HepG2 (cell line): ENCODE data around the gene CD19.

Experiments used
- CBX1 ChIP-seq: IDR thresholded peaks from one replicate; pipeline ENCODE4 v1.6.1; 2016; ENCODE audit warnings: antibody characterized with exemption, low read depth
- CHCHD3 ChIP-seq: sonication (generic); formaldehyde crosslinking; IDR thresholded peaks from 2 replicates; pipeline ENCODE4 v1.8.0; 2022; ENCODE audit warnings: mild to moderate bottlenecking, missing genetic modification reagents, moderate library complexity
- ESRRA ChIP-seq: sonication (generic); formaldehyde crosslinking; IDR thresholded peaks from 2 replicates; pipeline ENCODE4 v1.5.1; 2020; ENCODE audit warnings: mild to moderate bottlenecking, low read depth, missing genetic modification reagents
- KLF16 ChIP-seq, 2 experiments: sonication (generic) in 1 of 2; formaldehyde crosslinking in 1 of 2; IDR thresholded peaks; 2 replicates each; pipeline versions ENCODE4 v1.6.1 to v1.8.0; 2016 to 2023; ENCODE audit warnings: missing genetic modification reagents in 2 of 2, missing compliant biosample characterization in 1 of 2
- MTF1 ChIP-seq: sonication (generic); formaldehyde crosslinking; IDR thresholded peaks from 2 replicates; pipeline ENCODE4 v1.5.0; 2020; ENCODE audit warnings: missing genetic modification reagents
- NFYB ChIP-seq: sonication (generic); formaldehyde crosslinking; IDR thresholded peaks from 2 replicates; pipeline ENCODE4 v1.4.0; 2020; ENCODE audit warnings: missing genetic modification reagents
- POLR2A ChIP-seq, 2 experiments: IDR thresholded peaks; 2 replicates each; pipeline ENCODE4 v1.6.1; 2011; ENCODE audit warnings: low read depth in 2 of 2, low read length in 2 of 2, mild to moderate bottlenecking in 1 of 2, moderate library complexity in 1 of 2; ENCODE audit not compliant: insufficient read depth in 1 of 2
- TOE1 ChIP-seq: sonication (generic); formaldehyde crosslinking; IDR thresholded peaks from 2 replicates; pipeline ENCODE4 v1.4.0; 2020; ENCODE audit warnings: mild to moderate bottlenecking, missing genetic modification reagents
- ZNF274 ChIP-seq: sonication (generic); formaldehyde crosslinking; IDR thresholded peaks from 2 replicates; pipeline ENCODE4 v1.5.1; 2020; ENCODE audit warnings: mild to moderate bottlenecking, missing genetic modification reagents
- ZNF530 ChIP-seq: sonication (generic); formaldehyde crosslinking; IDR thresholded peaks from 2 replicates; pipeline ENCODE4 v1.5.0; 2020; ENCODE audit warnings: low read depth, mild to moderate bottlenecking, missing genetic modification reagents
- TF ChIP-seq, protein P1 (sequence below): sonication (generic); formaldehyde crosslinking; IDR thresholded peaks from 2 replicates; pipeline ENCODE4 v1.5.0; 2020; ENCODE audit warnings: mild to moderate bottlenecking, missing genetic modification reagents, moderate library complexity
- TF ChIP-seq, protein P2 (sequence below): sonication (generic); formaldehyde crosslinking; IDR thresholded peaks from 2 replicates; pipeline ENCODE4 v1.4.0; 2020; ENCODE audit warnings: missing genetic modification reagents
- TF ChIP-seq, protein P3 (sequence below), 2 experiments: sonication (generic) in 1 of 2; formaldehyde crosslinking in 1 of 2; IDR thresholded peaks; 2 replicates each; pipeline versions ENCODE4 v1.5.1 to v1.6.1; 2011 to 2020; ENCODE audit warnings: borderline replicate concordance in 1 of 2, low read depth in 1 of 2, low read length in 1 of 2, mild to moderate bottlenecking in 1 of 2, missing genetic modification reagents in 1 of 2, moderate library complexity in 1 of 2

DNA sequence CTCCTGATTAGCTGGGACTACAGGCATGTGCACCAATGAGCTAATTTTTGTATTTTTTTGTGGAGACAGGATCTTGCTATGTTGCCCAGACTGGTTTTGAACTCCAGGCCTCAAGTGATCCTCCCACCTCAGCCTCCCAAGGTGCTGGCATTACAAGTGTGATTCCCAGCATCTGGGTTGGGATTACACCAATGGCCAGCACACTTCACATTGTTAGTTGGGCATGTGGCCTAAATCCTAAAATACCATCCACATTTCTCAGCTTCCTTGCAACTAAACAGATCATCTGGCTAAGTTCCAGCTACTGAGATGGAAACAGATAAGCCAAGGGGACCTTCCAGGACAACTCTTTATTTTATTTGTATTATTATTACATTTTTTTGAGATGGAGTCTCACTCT is 16.6 kb upstream of the CD19 start:
- TF ChIP-seq ESRRA (CRISPR knock-in tag) (no peak), ZNF530 (CRISPR knock-in tag) (no peak), CBX1 (no peak), ZNF274 (CRISPR knock-in tag) (no peak), MTF1 (no peak), TOE1 (CRISPR knock-in tag) (no peak), CHCHD3 (CRISPR knock-in tag) (no peak), KLF16 (CRISPR knock-in tag; IDR thresholded peaks at IDR 0.05) (no peak), POLR2A (IDR thresholded peaks at IDR 0.05; ENCODE audit: insufficient read depth in 1 of 2, low read depth in 2 of 2, low read length in 2 of 2) (no peak), NFYB (CRISPR knock-in tag) (no peak)
- TF ChIP-seq, protein P1, sequence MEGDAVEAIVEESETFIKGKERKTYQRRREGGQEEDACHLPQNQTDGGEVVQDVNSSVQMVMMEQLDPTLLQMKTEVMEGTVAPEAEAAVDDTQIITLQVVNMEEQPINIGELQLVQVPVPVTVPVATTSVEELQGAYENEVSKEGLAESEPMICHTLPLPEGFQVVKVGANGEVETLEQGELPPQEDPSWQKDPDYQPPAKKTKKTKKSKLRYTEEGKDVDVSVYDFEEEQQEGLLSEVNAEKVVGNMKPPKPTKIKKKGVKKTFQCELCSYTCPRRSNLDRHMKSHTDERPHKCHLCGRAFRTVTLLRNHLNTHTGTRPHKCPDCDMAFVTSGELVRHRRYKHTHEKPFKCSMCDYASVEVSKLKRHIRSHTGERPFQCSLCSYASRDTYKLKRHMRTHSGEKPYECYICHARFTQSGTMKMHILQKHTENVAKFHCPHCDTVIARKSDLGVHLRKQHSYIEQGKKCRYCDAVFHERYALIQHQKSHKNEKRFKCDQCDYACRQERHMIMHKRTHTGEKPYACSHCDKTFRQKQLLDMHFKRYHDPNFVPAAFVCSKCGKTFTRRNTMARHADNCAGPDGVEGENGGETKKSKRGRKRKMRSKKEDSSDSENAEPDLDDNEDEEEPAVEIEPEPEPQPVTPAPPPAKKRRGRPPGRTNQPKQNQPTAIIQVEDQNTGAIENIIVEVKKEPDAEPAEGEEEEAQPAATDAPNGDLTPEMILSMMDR (CRISPR knock-in tag), result no peak
- TF ChIP-seq, protein P2, sequence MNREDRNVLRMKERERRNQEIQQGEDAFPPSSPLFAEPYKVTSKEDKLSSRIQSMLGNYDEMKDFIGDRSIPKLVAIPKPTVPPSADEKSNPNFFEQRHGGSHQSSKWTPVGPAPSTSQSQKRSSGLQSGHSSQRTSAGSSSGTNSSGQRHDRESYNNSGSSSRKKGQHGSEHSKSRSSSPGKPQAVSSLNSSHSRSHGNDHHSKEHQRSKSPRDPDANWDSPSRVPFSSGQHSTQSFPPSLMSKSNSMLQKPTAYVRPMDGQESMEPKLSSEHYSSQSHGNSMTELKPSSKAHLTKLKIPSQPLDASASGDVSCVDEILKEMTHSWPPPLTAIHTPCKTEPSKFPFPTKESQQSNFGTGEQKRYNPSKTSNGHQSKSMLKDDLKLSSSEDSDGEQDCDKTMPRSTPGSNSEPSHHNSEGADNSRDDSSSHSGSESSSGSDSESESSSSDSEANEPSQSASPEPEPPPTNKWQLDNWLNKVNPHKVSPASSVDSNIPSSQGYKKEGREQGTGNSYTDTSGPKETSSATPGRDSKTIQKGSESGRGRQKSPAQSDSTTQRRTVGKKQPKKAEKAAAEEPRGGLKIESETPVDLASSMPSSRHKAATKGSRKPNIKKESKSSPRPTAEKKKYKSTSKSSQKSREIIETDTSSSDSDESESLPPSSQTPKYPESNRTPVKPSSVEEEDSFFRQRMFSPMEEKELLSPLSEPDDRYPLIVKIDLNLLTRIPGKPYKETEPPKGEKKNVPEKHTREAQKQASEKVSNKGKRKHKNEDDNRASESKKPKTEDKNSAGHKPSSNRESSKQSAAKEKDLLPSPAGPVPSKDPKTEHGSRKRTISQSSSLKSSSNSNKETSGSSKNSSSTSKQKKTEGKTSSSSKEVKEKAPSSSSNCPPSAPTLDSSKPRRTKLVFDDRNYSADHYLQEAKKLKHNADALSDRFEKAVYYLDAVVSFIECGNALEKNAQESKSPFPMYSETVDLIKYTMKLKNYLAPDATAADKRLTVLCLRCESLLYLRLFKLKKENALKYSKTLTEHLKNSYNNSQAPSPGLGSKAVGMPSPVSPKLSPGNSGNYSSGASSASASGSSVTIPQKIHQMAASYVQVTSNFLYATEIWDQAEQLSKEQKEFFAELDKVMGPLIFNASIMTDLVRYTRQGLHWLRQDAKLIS (CRISPR knock-in tag), result no peak
- TF ChIP-seq, protein P3, sequence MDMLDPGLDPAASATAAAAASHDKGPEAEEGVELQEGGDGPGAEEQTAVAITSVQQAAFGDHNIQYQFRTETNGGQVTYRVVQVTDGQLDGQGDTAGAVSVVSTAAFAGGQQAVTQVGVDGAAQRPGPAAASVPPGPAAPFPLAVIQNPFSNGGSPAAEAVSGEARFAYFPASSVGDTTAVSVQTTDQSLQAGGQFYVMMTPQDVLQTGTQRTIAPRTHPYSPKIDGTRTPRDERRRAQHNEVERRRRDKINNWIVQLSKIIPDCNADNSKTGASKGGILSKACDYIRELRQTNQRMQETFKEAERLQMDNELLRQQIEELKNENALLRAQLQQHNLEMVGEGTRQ (IDR thresholded peaks at IDR 0.05; ENCODE audit: low read depth, low read length), result no peak
- TF ChIP-seq, protein P3 (CRISPR knock-in tag; IDR thresholded peaks at IDR 0.05; ENCODE audit: borderline replicate concordance), result no peak
